DND-41 (cell line): ENCODE results near the gene KRTAP17-1.
"Not testable (repeated sequence)": the region's sequence is repeated elsewhere in the genome, so short reads cannot be mapped to it uniquely, and the experiment has no call there.

ENCODE experiments used
- ATAC-seq: fragments of 200-7000 bp; cut with Tn5 transposase; 3 replicates; pipeline ENCODE4 v1.9.1; 2021; ENCODE audit warnings: low read depth; ENCODE audit not compliant: insufficient read depth
- DNase-seq: peaks from one replicate; pipeline ENCODE4 v3.0.0-alpha.2; 2020
- H2AFZ ChIP-seq: 2 replicates; pipeline ENCODE4 v1.6.0; 2012; ENCODE audit warnings: low read depth, low read length
- H3K27ac ChIP-seq: 2 replicates; pipeline ENCODE4 v1.5.1; 2012; ENCODE audit warnings: low read length, inconsistent platforms
- H3K27me3 ChIP-seq: fragments of 200-600 bp; sonication (generic); 2 replicates; pipeline ENCODE4 v1.6.0; 2012; ENCODE audit warnings: low read length, mild to moderate bottlenecking, inconsistent platforms; ENCODE audit not compliant: insufficient read depth, poor library complexity
- H3K36me3 ChIP-seq: 2 replicates; pipeline ENCODE4 v1.5.1; 2012; ENCODE audit warnings: low read length, inconsistent platforms; ENCODE audit not compliant: insufficient read depth
- H3K4me1 ChIP-seq: 2 replicates; pipeline ENCODE4 v1.5.1; 2012; ENCODE audit warnings: mild to moderate bottlenecking, low read length; ENCODE audit not compliant: insufficient read depth
- H3K4me2 ChIP-seq: 2 replicates; pipeline ENCODE4 v1.6.0; 2012; ENCODE audit warnings: mild to moderate bottlenecking, moderate library complexity, low read length, inconsistent platforms; ENCODE audit not compliant: insufficient read depth
- H3K4me3 ChIP-seq, 2 experiments: fragments of 200-600 bp in 1 of 2; shearing (Covaris generic) in 1 of 2; 2 replicates each; pipeline ENCODE4 v1.5.1; 2012 to 2016; ENCODE audit warnings: inconsistent platforms in 2 of 2, low read length in 2 of 2, mild to moderate bottlenecking in 2 of 2, low read depth in 1 of 2, moderate library complexity in 1 of 2
- H3K79me2 ChIP-seq: 2 replicates; pipeline ENCODE4 v1.6.0; 2012; ENCODE audit warnings: low read length, inconsistent platforms; ENCODE audit not compliant: insufficient read depth
- H3K9ac ChIP-seq: 2 replicates; pipeline ENCODE4 v1.6.0; 2012; ENCODE audit warnings: low read depth, mild to moderate bottlenecking, inconsistent platforms, low read length, moderate library complexity
- H3K9me3 ChIP-seq: 2 replicates; pipeline ENCODE4 v1.5.1; 2012; ENCODE audit warnings: low read length, moderate library complexity, mild to moderate bottlenecking, inconsistent platforms; ENCODE audit not compliant: insufficient read depth, severe bottlenecking
- H4K20me1 ChIP-seq: 2 replicates; pipeline ENCODE4 v1.6.0; 2012; ENCODE audit warnings: low read length; ENCODE audit not compliant: insufficient read depth
- CTCF ChIP-seq: IDR thresholded peaks from 2 replicates; pipeline ENCODE4 v1.5.1; 2012; ENCODE audit warnings: borderline replicate concordance, low read length, moderate library complexity, mild to moderate bottlenecking; ENCODE audit not compliant: poor library complexity, severe bottlenecking; ENCODE audit errors: extremely low read depth
- EZH2 ChIP-seq: IDR thresholded peaks from 3 replicates; pipeline ENCODE4 v1.6.1; 2012; ENCODE audit warnings: borderline replicate concordance, low read depth, mild to moderate bottlenecking, moderate library complexity, low read length, inconsistent platforms; ENCODE audit not compliant: severe bottlenecking

The KRTAP17-1 gene

GRCh38 chr17:41271858-41272257, 43.7 kb downstream of the KRTAP17-1 start:
- Histone ChIP-seq H3K27ac (no peak overlapping the region), H3K9me3 (no peaks in the 10 kb centered on the region), H3K9ac (no peak overlapping the region), H2AFZ (no peak overlapping the region), H3K36me3 (no peaks in the 10 kb centered on the region), H4K20me1 (peaks cover 3% of the 10 kb centered on the region; the same call in 1 of the 2 replicates), H3K4me2 (no peak overlapping the region), H3K4me3 (no peak overlapping the region), H3K27me3 (peaks cover 8% of the 10 kb centered on the region), H3K4me1 (no peaks in the 10 kb centered on the region), H3K79me2 (no peaks in the 10 kb centered on the region)
- no peak for TF ChIP-seq CTCF
- TF ChIP-seq EZH2 = no peak
- DNase-seq (no peak), ATAC-seq (no peak)

- H3K27me3 ChIP-seq, H3K4me1 ChIP-seq, H3K79me2 ChIP-seq, H3K9me3 ChIP-seq, H3K9ac ChIP-seq, H4K20me1 ChIP-seq, H3K36me3 ChIP-seq, H3K4me3 ChIP-seq, DNase-seq, H3K4me2 ChIP-seq, H3K27ac ChIP-seq, ATAC-seq, H2AFZ ChIP-seq: not testable (repeated sequence)
Observed at GRCh38 chr17:41271323-41271722, 44.2 kb downstream of the KRTAP17-1 start.

GRCh38 chr17:41267711-41268110, 47.8 kb downstream of the KRTAP17-1 start:
- no peak for ATAC-seq

GRCh38 chr17:41265078-41265477, 50.4 kb downstream of the KRTAP17-1 start, which contains the start of gene KRTAP9-6:
TSS of gene KRTAP9-6 (plus strand) at chr17:41265378. CDS start at chr17:41265378, 0 bp downstream.
- H3K4me2 ChIP-seq = no peak within 1 kb of the TSS
- TF ChIP-seq EZH2 (no peak), CTCF (no peak)
- H3K4me1 ChIP-seq = no peaks in the 10 kb centered on the region
- DNase-seq (no peak), ATAC-seq (no peak)
- no peak within 1 kb of the TSS for H3K27ac ChIP-seq
- H4K20me1 ChIP-seq = no peaks in the 10 kb centered on the region
- H3K4me3 ChIP-seq = no peak within 1 kb of the TSS
- no peaks in the 10 kb centered on the region for H3K79me2 ChIP-seq
- H3K36me3 ChIP-seq = no peaks in the 10 kb centered on the region
- no peak within 1 kb of the TSS for H3K9ac ChIP-seq
- H3K27me3 ChIP-seq = peaks cover 13% of the 10 kb centered on the region
- H3K9me3 ChIP-seq = no peaks in the 10 kb centered on the region
- H2AFZ ChIP-seq = no peak within 1 kb of the TSS

More at GRCh38 chr17:41267711-41268110, 47.8 kb downstream of the KRTAP17-1 start:
- H3K27me3 ChIP-seq = peaks cover 10% of the 10 kb centered on the region
- H3K4me1 ChIP-seq = no peaks in the 10 kb centered on the region
- no peak overlapping the region for H3K4me2 ChIP-seq
- H2AFZ ChIP-seq = no peak overlapping the region
- H3K79me2 ChIP-seq = no peaks in the 10 kb centered on the region
- H4K20me1 ChIP-seq = no peaks in the 10 kb centered on the region
- H3K36me3 ChIP-seq = no peaks in the 10 kb centered on the region
- H3K4me3 ChIP-seq = no peak overlapping the region
- no peak overlapping the region for H3K27ac ChIP-seq
- TF ChIP-seq EZH2 (no peak), CTCF (no peak)
- no peak for DNase-seq
- H3K9me3 ChIP-seq = no peaks in the 10 kb centered on the region
- H3K9ac ChIP-seq = no peak overlapping the region
